Endometrial microvascular endothelial cells (primary cell): ENCODE results near the gene TLCD2. TPM values are rescaled to one million over a fixed set of nuclear protein-coding genes. Genes with fewer than 3 reads are reported as not detected.

ENCODE experiments used
- in situ Hi-C: cut with HindIII; loops from 2 replicates; pipeline ENCODE4 v1.10.0; 2017; ENCODE audit warnings: low sequenced_read_pairs, low pct_unique_long_range_greater_than_20kb; ENCODE audit errors: inconsistent ontology term
- total RNA-seq: library from RNA; depleted of rRNA; stranded (reverse); fragments of >200 nt; gene quantifications from one replicate; pipeline ENCODE4 v1.2.3, GENCODE V29; 2015; ENCODE audit errors: inconsistent ontology term

The TLCD2 gene
- total RNA-seq, 1 donor from 2014 or later: 0.19 TPM

DNA sequence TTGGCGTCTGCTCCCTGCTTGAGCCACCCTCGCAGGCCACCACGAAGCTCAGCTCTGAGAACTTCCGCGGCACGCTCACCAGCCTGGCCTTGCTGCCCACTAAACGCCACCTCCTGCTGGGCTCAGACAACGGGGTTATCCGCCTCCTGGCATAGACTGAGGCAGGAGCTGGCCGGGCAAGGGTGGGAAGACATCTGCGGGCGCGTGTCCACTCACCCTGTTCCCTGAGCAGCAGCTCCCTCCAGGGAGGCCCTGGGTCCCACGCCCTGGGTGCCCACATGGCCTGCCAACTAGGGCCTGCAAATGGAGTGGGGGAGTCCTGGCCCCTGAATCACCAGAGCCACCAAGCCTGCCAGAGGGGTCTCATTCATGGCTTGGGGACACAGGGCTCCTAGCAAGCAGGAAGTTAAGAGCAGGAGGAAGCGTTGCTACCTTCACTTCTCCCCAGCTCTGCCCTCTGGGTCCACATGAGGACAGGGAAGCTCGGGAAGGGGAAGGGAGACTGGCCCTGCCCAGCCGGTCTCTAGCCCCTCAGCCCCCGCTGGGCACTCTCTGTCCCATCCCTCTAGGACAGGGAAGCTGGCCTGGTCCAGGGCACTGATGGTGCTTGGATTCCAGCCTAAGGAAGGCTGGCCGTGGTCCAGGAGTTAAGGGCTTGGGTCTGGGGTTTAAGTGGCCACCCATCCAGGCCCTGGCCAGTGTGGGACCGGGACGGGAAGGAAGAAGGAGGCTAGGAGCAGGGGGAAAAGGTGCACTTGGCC is 27.5 kb upstream of the TLCD2 start:
- in situ Hi-C loops: no loop called here

GRCh38 chr17:1736348-1737281 is 26.4 kb upstream of the TLCD2 start:
- in situ Hi-C loops: no loop called here

GRCh38 chr17:1735834-1736347 is 25.7 kb upstream of the TLCD2 start:
- in situ Hi-C loops: no loop called here

DNA sequence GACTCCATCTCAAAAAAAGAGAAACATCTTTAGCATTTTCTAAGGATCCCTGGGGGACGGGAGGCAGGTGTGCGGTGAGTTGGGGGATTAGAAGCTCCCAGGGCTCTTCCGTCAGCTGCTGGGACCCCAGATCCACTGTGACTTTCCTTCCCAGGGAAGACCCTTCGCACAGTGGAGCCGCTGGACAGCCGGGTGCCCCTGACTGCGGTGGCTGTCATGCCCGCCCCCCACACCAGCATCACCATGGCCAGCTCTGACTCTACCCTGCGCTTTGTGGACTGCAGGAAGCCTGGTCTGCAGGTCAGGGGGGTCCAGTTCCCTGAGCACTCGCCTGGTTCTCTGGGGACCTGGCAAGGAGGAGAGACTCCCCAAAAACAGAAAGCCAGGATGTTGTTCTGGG is 25.2 kb upstream of the TLCD2 start:
- in situ Hi-C loops: no loop called here

DNA sequence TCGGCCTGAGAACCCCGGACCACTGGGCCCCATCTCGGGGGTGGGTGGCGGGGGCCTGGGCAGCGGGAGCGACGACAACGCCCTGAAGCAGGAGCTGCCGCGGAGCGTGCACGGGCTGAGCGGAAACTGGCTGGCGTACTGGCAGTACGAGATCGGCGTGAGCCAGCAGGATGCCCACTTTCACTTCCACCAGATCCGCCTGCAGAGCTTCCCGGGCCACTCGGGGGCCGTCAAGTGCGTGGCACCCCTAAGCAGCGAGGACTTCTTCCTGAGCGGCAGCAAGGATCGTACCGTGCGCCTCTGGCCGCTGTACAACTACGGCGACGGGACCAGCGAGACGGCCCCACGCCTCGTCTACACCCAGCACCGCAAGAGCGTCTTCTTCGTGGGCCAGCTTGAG is 23.6 kb upstream of the TLCD2 start:
- in situ Hi-C loops: no loop called here

- in situ Hi-C loops: no loop called here
These were observed 22.7 kb upstream of the TLCD2 start for GRCh38 chr17:1732833-1733321.

GRCh38 chr17:1732241-1732832 is 22.2 kb upstream of the TLCD2 start:
- in situ Hi-C loops: no loop called here

GRCh38 chr17:1731194-1731506 is 21.0 kb upstream of the TLCD2 start:
- in situ Hi-C loops: no loop called here

GRCh38 chr17:1730326-1731193 is 20.4 kb upstream of the TLCD2 start:
- in situ Hi-C loops: no loop called here

GRCh38 chr17:1729966-1730325 is 19.8 kb upstream of the TLCD2 start:
- in situ Hi-C loops: no loop called here

GRCh38 chr17:1727876-1728630 is 17.9 kb upstream of the TLCD2 start:
- in situ Hi-C loops: no loop called here

DNA sequence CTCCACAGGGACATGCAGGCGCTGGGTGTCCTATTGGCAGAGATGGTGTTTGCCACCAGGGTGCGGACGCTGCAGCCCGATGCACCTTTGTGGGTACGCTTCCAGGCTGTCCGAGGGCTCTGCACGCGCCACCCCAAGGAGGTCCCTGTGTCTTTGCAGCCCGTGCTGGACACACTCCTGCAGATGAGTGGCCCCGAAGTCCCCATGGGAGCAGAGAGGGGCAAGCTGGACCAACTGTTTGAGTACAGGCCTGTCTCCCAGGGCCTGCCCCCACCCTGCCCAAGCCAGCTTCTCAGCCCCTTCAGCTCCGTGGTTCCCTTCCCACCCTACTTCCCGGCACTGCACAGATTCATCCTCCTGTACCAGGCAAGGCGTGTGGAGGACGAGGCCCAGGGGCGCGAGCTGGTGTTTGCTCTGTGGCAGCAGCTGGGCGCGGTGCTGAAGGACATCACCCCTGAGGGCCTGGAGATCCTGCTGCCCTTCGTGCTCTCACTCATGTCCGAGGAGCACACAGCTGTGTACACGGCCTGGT is 17.1 kb upstream of the TLCD2 start:
- in situ Hi-C loops: no loop called here

DNA sequence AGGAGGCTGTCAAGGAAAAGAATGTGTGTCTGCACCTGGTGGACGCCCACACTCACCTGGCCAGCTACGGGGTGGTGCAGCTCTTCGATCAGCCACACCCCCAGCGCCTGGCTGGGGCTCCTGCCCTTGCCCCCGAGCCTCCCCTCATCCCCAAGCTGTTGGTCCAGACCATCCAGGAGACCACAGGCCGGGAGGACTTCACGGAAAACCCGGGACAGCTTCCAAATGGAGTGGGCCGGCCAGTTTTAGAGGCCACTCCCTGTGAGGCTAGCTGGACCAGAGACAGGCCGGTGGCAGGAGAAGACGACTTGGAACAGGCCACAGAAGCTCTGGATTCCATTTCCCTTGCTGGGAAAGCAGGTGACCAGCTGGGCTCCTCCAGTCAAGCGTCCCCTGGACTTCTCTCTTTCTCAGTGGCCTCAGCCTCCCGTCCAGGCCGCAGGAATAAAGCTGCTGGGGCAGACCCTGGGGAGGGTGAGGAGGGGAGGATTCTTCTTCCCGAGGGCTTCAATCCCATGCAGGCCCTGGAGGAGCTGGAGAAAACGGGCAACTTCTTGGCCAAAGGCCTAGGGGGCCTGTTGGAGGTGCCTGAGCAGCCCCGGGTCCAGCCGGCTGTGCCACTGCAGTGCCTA is 16.6 kb upstream of the TLCD2 start:
- in situ Hi-C loops: no loop called here

GRCh38 chr17:1725642-1726511 is 15.7 kb upstream of the TLCD2 start:
- in situ Hi-C loops: no loop called here

DNA sequence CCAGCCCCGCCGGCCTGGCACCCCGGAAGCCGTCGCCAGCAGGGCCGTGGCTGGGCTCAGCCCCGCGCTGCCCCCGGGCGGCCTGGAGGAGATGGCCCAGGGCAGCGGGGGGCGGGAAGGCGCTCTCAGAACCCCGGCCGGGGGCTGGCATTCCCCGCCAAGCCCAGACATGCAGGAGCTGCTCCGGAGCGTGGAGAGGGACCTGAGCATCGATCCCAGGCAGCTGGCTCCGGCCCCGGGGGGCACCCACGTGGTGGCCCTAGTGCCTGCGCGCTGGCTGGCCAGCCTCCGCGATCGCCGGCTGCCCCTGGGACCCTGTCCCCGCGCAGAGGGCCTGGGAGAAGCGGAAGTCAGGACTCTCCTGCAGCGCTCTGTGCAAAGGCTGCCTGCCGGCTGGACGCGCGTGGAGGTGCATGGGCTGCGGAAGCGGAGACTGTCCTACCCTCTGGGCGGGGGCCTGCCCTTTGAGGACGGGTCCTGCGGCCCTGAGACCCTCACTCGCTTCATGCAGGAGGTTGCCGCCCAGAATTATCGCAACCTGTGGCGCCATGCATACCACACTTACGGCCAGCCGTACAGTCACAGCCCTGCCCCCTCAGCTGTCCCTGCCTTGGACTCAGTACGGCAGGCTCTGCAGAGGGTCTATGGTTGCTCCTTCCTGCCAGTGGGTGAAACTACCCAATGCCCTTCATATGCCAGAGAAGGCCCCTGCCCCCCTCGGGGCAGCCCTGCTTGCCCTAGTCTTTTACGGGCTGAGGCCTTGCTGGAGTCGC is 14.9 kb upstream of the TLCD2 start:
- in situ Hi-C loops: no loop called here

DNA sequence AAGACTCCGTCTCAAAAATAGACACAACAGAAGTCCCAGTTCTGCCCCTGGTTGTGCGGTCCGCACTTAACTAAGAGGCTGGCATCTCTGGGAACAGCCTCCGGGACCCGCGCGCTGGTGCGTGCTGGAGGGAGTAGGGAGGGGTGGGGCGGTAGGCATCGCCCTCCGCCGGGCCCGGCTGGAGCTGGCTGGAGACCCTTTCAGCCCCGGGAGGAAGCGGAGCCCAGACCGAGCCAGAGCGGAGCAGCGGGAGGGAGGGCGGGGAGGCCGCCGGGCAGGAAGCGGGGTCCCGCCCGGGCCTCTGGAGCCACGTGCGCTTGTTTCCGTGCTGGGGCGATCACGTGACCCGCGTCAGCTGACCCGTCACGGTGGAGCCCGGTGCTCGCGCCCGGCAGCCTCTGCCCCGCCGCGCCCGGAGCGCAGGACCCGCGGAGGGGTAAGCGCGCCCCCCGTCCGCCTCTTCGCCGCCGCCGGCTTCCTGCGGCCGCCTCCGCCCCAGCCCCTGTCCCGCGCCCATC is 14.2 kb upstream of the TLCD2 start, which contains the start of gene WDR81:
WDR81 (plus strand) TSS at position 354 of the 518 bp plus-strand sequence. CDS start 256 bp downstream, outside the sequence.
- in situ Hi-C loops: no loop called here
